ENCODE results near the gene OSBPL5.

Gene OSBPL5

DNA sequence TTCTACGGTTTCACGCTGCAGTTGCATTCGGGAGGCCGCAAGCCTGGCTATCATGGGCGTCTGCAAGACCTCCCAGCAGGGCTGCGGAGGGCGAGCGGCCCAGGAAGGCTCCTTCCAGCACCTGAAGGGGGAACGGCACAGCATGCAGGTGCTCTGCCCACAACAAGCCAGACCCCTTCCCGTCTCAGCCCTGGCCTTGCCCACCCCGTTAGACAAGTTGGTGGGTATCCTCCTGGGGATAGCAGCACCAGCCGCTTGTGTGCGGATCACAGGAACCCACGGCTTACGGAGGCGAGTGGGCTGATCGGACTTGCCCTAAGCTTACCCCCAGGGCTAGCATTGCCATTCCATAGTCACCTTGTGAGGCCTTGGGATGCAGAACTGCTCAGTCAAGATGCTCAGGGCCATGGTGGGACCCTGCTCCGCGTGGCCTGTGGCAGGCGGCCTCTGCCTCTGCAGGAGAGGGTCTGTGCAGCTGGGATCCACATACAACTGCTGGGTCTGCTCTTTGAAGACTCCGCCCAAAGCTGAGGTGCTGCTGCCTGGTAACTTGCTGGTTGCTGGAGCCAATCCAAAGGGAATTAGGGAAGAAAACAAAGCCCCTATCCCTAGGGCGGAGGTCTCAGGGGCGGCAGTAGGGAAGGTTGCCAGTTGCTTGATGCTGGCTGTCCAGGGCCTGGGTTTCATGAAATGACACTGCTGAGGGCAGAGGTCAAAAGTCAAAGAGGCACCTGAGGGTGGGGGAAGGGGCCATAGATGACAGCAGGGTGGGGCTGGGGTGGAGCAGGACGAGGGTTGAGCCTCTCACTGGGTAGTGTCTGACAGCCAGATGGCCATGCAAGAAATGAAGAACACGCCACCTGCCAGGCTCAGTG lies 1.4 kb upstream of the OSBPL5 start:
- TF ChIP-seq TARDBP (IDR thresholded peaks at IDR 0.05) (no peak), L3MBTL2 (conservative IDR thresholded peaks at IDR 0.05) (no peak), FOXA1 (IDR thresholded peaks at IDR 0.05) (no peak), ZNF384 (IDR thresholded peaks at IDR 0.05) (no peak), LEF1 (IDR thresholded peaks at IDR 0.05; ENCODE audit: borderline replicate concordance) (no peak), BHLHE40 (IDR thresholded peaks at IDR 0.05; ENCODE audit: borderline replicate concordance) (no peak), FOXM1 (IDR thresholded peaks at IDR 0.05; ENCODE audit: borderline replicate concordance) (no peak), HDGF (IDR thresholded peaks at IDR 0.05; ENCODE audit: borderline replicate concordance) (no peak), SP1 (IDR thresholded peaks at IDR 0.05) (no peak), CTBP1 (IDR thresholded peaks at IDR 0.05; ENCODE audit: borderline replicate concordance) (no peak), ELF4 (IDR thresholded peaks at IDR 0.05) (no peak), SUZ12 (IDR thresholded peaks at IDR 0.05) (no peak), PKNOX1 (IDR thresholded peaks at IDR 0.05) (no peak), FOXK2 (IDR thresholded peaks at IDR 0.05) (no peak), NFRKB (IDR thresholded peaks at IDR 0.05) (no peak), ARNT (IDR thresholded peaks at IDR 0.05) (no peak)
- CTCF ChIA-PET = no interaction called here
- POLR2A ChIA-PET = no interaction called here
- DNase-seq (ENCODE audit: extremely low spot score) = no peak

DNA sequence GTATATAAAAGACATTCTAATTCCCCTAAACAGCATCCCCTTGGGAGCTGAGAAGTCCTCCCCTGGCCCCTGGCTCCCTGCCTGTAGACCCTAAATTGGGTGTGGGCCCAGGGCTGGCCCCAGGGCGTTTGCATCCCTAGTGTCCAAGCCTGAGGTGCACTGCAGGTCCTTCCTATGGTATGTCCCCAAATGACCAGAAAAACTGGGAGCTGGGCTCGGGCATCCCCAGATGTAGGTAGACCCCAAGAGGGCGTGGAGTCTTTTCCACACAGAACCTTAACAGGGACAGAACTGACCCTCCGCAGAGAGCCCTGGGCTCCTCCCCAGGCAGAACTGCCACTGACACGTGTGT lies 782 bp upstream of the OSBPL5 start:
- ChIA-PET POLR2A (no interaction called here), CTCF (no interaction called here)
- no peak for DNase-seq (ENCODE audit: extremely low spot score)
- no peak for TF ChIP-seq LEF1 (IDR thresholded peaks at IDR 0.05; ENCODE audit: borderline replicate concordance)
- TF ChIP-seq FOXA1 (IDR thresholded peaks at IDR 0.05) = no peak
- TF ChIP-seq BHLHE40 (IDR thresholded peaks at IDR 0.05; ENCODE audit: borderline replicate concordance) = no peak
- no peak for TF ChIP-seq ARNT (IDR thresholded peaks at IDR 0.05)
- no peak for TF ChIP-seq FOXM1 (IDR thresholded peaks at IDR 0.05; ENCODE audit: borderline replicate concordance)
- TF ChIP-seq FOXK2 (IDR thresholded peaks at IDR 0.05) = no peak
- no peak for TF ChIP-seq HDGF (IDR thresholded peaks at IDR 0.05; ENCODE audit: borderline replicate concordance)
- TF ChIP-seq CTBP1 (IDR thresholded peaks at IDR 0.05; ENCODE audit: borderline replicate concordance) = no peak

DNA sequence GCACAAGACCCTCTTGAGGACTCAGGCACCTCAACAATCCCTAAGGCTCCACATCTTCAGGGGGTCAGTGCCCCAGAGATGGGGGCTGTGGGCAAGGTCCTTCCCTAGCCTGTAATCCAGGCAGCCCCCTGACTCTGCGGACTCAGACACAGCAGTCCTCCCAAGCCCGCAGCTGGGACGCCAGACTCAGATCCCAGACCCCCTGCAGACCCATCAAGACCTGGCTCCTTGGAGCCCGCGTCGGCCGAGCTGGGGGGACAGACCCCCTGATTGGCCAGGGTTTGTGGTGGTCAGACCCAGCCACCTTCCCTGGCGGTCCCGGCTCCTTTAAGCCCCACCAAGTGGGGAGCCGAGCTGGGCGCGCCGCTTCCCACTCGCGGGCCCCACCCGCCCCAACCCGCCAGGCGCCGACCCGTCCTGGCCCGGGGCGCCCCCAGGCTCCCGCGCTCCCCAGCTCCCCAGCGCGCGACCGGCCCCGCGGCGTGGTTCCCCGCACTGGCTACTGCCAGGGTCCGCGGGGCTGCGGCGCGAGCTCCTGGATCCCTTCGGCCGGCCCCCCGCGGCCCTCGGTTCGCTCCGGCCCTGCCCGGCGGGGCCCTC lies 458 bp downstream of the OSBPL5 start:
- CTCF ChIA-PET = no interaction called here

DNA sequence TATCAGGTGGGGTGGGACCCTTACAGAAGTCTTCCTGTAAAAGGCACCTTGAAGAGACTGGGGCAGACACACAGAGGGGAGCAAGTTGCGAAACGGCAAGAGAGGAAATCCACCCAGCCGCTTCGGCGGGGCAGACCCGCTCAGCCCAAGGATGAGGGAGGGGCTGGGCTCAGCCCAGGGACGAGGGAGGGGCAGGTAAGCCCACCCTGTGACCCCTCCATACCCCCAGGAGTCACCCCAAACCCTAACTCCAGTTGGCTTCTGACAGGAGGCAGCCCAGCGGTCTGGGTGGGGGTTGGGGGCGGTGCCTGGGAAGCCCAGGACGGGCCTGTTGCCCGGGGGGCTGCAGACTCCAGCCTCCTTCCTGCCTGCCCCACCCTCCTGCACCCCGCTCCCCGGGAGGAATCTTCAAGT lies 965 bp downstream of the OSBPL5 start:
- ChIA-PET POLR2A (no interaction called here), CTCF (no interaction called here)
- TF ChIP-seq NFRKB (IDR thresholded peaks at IDR 0.05) = no peak
- no peak for TF ChIP-seq FOXA1 (IDR thresholded peaks at IDR 0.05)
- DNase-seq (ENCODE audit: extremely low spot score) = no peak

More for the DNA sequence above, 458 bp downstream of the OSBPL5 start:
- DNase-seq (ENCODE audit: extremely low spot score) = no peak
- TF ChIP-seq SP1 (IDR thresholded peaks at IDR 0.05) (no peak), FOXA1 (IDR thresholded peaks at IDR 0.05) (no peak), ZNF384 (IDR thresholded peaks at IDR 0.05) (no peak), FOXK2 (IDR thresholded peaks at IDR 0.05) (no peak), FOXM1 (IDR thresholded peaks at IDR 0.05; ENCODE audit: borderline replicate concordance) (no peak), NFRKB (IDR thresholded peaks at IDR 0.05) (no peak), LEF1 (IDR thresholded peaks at IDR 0.05; ENCODE audit: borderline replicate concordance) (no peak), ELF4 (IDR thresholded peaks at IDR 0.05) (no peak), PKNOX1 (IDR thresholded peaks at IDR 0.05) (no peak), BHLHE40 (IDR thresholded peaks at IDR 0.05; ENCODE audit: borderline replicate concordance) (no peak), CTBP1 (IDR thresholded peaks at IDR 0.05; ENCODE audit: borderline replicate concordance) (no peak), SUZ12 (IDR thresholded peaks at IDR 0.05) (no peak), TARDBP (IDR thresholded peaks at IDR 0.05) (no peak), ARNT (IDR thresholded peaks at IDR 0.05) (no peak)
- POLR2A ChIA-PET = no interaction called here

DNA sequence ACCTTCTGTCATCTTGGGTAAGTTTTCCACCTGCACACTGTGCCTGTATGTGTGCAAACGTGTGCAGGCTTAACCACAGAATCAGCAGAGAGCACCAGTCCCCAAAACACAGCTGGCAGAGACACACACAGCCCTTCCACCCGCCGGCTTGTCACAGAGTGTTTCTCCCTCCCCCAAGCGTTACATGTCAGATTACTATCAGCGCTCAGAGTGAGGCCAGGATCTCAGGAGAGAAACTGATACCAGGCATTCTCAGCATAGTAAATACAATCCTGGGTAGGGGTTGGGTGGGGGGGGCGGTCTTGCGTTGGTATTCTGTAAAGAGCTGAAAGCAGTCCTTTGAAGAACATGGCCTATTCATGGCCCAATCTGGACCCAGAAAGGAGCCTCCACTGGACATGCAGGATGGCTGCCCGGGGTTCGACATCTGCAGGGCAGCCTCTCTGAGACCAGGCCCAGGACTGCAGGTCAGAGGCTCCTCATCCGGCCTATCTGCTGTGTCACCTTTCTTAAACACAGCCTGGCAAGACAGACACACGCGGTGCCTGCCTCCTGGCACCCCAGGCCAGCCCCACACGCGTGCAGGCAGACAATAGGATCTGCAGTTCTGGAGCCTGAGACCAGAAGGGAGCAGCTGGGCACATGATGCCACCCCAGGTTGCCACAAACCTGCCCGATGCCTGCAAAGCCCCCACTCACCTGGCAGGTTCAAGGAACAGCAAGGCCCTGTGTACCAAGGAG lies 1.7 kb downstream of the OSBPL5 start:
- ChIA-PET POLR2A (no interaction called here), CTCF (no interaction called here)
- no peak for TF ChIP-seq HDGF (IDR thresholded peaks at IDR 0.05; ENCODE audit: borderline replicate concordance)
- TF ChIP-seq LEF1 (IDR thresholded peaks at IDR 0.05; ENCODE audit: borderline replicate concordance) = no peak
- no peak for TF ChIP-seq ELF4 (IDR thresholded peaks at IDR 0.05)
- no peak for TF ChIP-seq PKNOX1 (IDR thresholded peaks at IDR 0.05)
- TF ChIP-seq FOXM1 (IDR thresholded peaks at IDR 0.05; ENCODE audit: borderline replicate concordance) = no peak
- no peak for TF ChIP-seq TARDBP (IDR thresholded peaks at IDR 0.05)
- no peak for TF ChIP-seq L3MBTL2 (conservative IDR thresholded peaks at IDR 0.05)
- no peak for TF ChIP-seq ZNF384 (IDR thresholded peaks at IDR 0.05)
- TF ChIP-seq FOXK2 (IDR thresholded peaks at IDR 0.05) = no peak
- TF ChIP-seq ARNT (IDR thresholded peaks at IDR 0.05) = no peak
- no peak for TF ChIP-seq BHLHE40 (IDR thresholded peaks at IDR 0.05; ENCODE audit: borderline replicate concordance)
- no peak for TF ChIP-seq FOXA1 (IDR thresholded peaks at IDR 0.05)
- TF ChIP-seq NFRKB (IDR thresholded peaks at IDR 0.05) = no peak
- TF ChIP-seq CTBP1 (IDR thresholded peaks at IDR 0.05; ENCODE audit: borderline replicate concordance) = no peak
- no peak for TF ChIP-seq SUZ12 (IDR thresholded peaks at IDR 0.05)
- TF ChIP-seq SP1 (IDR thresholded peaks at IDR 0.05) = no peak
- DNase-seq (ENCODE audit: extremely low spot score) = no peak
